Limb (tissue), 2 donors: Measurements from ENCODE around the gene COL19A1.

Source experiments
- DNase-seq, 2 donors: peaks; one replicate each; pipeline ENCODE4 v3.0.0-alpha.2; 2016; ENCODE audit errors: extremely low spot score in 2 of 2

COL19A1 gene

GRCh38 chr6:70059039-70059719 is 192.8 kb downstream of the COL19A1 start:
- no peak for DNase-seq

GRCh38 chr6:70060680-70061079 is 194.3 kb downstream of the COL19A1 start:
- no peak for DNase-seq

- DNase-seq = no peak
These were observed 195.2 kb downstream of the COL19A1 start for GRCh38 chr6:70061546-70061945.

GRCh38 chr6:70062010-70062409 is 195.7 kb downstream of the COL19A1 start:
- no peak for DNase-seq

- no peak for DNase-seq
These were observed 206.3 kb downstream of the COL19A1 start for GRCh38 chr6:70072540-70073179.

GRCh38 chr6:70073637-70074036 is 207.3 kb downstream of the COL19A1 start:
- no peak for DNase-seq

GRCh38 chr6:70079241-70079640 is 212.9 kb downstream of the COL19A1 start:
- no peak for DNase-seq

- DNase-seq = peak in 1 of 2 donors; percentile 25
These were observed 214.2 kb downstream of the COL19A1 start for GRCh38 chr6:70080443-70081070.

- DNase-seq = no peak
These were observed 216.5 kb downstream of the COL19A1 start for GRCh38 chr6:70082830-70083229.

- no peak for DNase-seq
These were observed 220.4 kb downstream of the COL19A1 start for GRCh38 chr6:70086806-70087205.

GRCh38 chr6:70094156-70094555 is 227.8 kb downstream of the COL19A1 start:
- no peak for DNase-seq

GRCh38 chr6:70099732-70100131 is 233.4 kb downstream of the COL19A1 start:
- no peak for DNase-seq

GRCh38 chr6:70103798-70104197 is 237.4 kb downstream of the COL19A1 start:
- DNase-seq = no peak

- DNase-seq = peak in 1 of 2 donors; percentile 55
These were observed 241.7 kb downstream of the COL19A1 start for GRCh38 chr6:70107852-70108629.

- DNase-seq = no peak
These were observed 244.0 kb downstream of the COL19A1 start for GRCh38 chr6:70110126-70111022.

- DNase-seq = no peak
These were observed 245.4 kb downstream of the COL19A1 start for GRCh38 chr6:70111737-70112136.

GRCh38 chr6:70112716-70113115 is 246.4 kb downstream of the COL19A1 start:
- DNase-seq = no peak

- no peak for DNase-seq
These were observed 246.8 kb downstream of the COL19A1 start for GRCh38 chr6:70113171-70113570.

- DNase-seq = no peak
These were observed 252.3 kb downstream of the COL19A1 start for GRCh38 chr6:70118670-70119069.

GRCh38 chr6:70119218-70119835 is 253.0 kb downstream of the COL19A1 start:
- DNase-seq = no peak
